Stimulated activated CD8-positive, alpha-beta memory T cell treated with anti-CD3 and anti-CD28 coated beads, Interleukin-7, amount 100 ng/mL, for 24 hours (primary cell): ENCODE measurements around the gene PPP1R3E.

ENCODE experiments used
- DNase-seq: peaks from one replicate; pipeline ENCODE4 v3.0.0-alpha.2; 2020; ENCODE audit warnings: low read depth

PPP1R3E gene

GRCh38 chr14:23248601-23249000, 54.1 kb downstream of the PPP1R3E start:
- DNase-seq: no peak
